SW480 (cell line): ENCODE measurements around the gene TCF19.

Experiments
- DNase-seq: peaks from one replicate; pipeline ENCODE4 v3.0.0-alpha.2; 2016; ENCODE audit warnings: low spot score

TCF19 gene

GRCh38 chr6:31128093-31128676 is 30.2 kb upstream of the TCF19 start:
- peak; percentile 48 for DNase-seq

- no peak for DNase-seq
Observed at GRCh38 chr6:31129130-31129529, 29.3 kb upstream of the TCF19 start.

GRCh38 chr6:31130751-31131150 is 27.6 kb upstream of the TCF19 start:
- DNase-seq = no peak

- DNase-seq = no peak
Observed at GRCh38 chr6:31131595-31131994, 26.8 kb upstream of the TCF19 start.

- DNase-seq = no peak
Observed at GRCh38 chr6:31132806-31133205, 25.6 kb upstream of the TCF19 start.

GRCh38 chr6:31135710-31136109 is 22.7 kb upstream of the TCF19 start:
- no peak for DNase-seq

- no peak for DNase-seq
Observed at GRCh38 chr6:31138982-31139381, 19.4 kb upstream of the TCF19 start, which contains the start of gene PSORS1C2. PSORS1C2 (minus strand) TSS chr6:31139066; CDS start chr6:31139026, 40 bp downstream.

- DNase-seq = no peak
Observed at GRCh38 chr6:31139599-31139998, 18.8 kb upstream of the TCF19 start.

- no peak for DNase-seq
Observed at GRCh38 chr6:31140643-31141042, 17.7 kb upstream of the TCF19 start.

GRCh38 chr6:31142361-31142761 is 16.0 kb upstream of the TCF19 start:
- no peak for DNase-seq

- DNase-seq = no peak
Observed at GRCh38 chr6:31143148-31143547, 15.2 kb upstream of the TCF19 start.

GRCh38 chr6:31144296-31144969 is 14.0 kb upstream of the TCF19 start:
- DNase-seq = no peak

GRCh38 chr6:31144970-31145340 is 13.4 kb upstream of the TCF19 start:
- DNase-seq = no peak

- DNase-seq = no peak
Observed at GRCh38 chr6:31145386-31145785, 13.0 kb upstream of the TCF19 start.

- DNase-seq = no peak
Observed at GRCh38 chr6:31149827-31150447, 8.5 kb upstream of the TCF19 start.

GRCh38 chr6:31152781-31153180 is 5.6 kb upstream of the TCF19 start:
- DNase-seq = no peak

GRCh38 chr6:31154436-31154835 is 4.0 kb upstream of the TCF19 start:
- DNase-seq = no peak

GRCh38 chr6:31156641-31157040 is 1.7 kb upstream of the TCF19 start:
- DNase-seq = no peak

- no peak for DNase-seq
Observed at GRCh38 chr6:31157513-31158139, 763 bp upstream of the TCF19 start, which contains the start of gene CCHCR1. CCHCR1 (minus strand) TSS chr6:31157802; CDS start chr6:31157600, 202 bp downstream.

- DNase-seq = peak; percentile 23
Observed at GRCh38 chr6:31158863-31159855, 770 bp downstream of the TCF19 start.

GRCh38 chr6:31161216-31162126 is 3.1 kb downstream of the TCF19 start:
- no peak for DNase-seq
